ENCODE data around the gene BNC2.

Gene BNC2

GRCh38 chr9:16869131-16869881, 1.2 kb downstream of the BNC2 start:
- DNase-seq (ENCODE audit: low read depth in 2 of 2), result no peak

GRCh38 chr9:16868701-16869100, 1.8 kb downstream of the BNC2 start:
- DNase-seq (ENCODE audit: low read depth in 2 of 2), result no peak

GRCh38 chr9:16867576-16868311, 2.7 kb downstream of the BNC2 start:
- no peak for DNase-seq (ENCODE audit: low read depth in 2 of 2)

- DNase-seq (ENCODE audit: low read depth in 2 of 2), result no peak
Observed at GRCh38 chr9:16866587-16866986, 3.9 kb downstream of the BNC2 start.

GRCh38 chr9:16864649-16865434, 5.6 kb downstream of the BNC2 start:
- DNase-seq (ENCODE audit: low read depth in 2 of 2), result no peak

GRCh38 chr9:16848179-16848578, 22.3 kb downstream of the BNC2 start:
- no peak for DNase-seq (ENCODE audit: low read depth in 2 of 2)

GRCh38 chr9:16846986-16847385, 23.5 kb downstream of the BNC2 start:
- DNase-seq (ENCODE audit: low read depth in 2 of 2), result no peak

GRCh38 chr9:16846367-16846766, 24.1 kb downstream of the BNC2 start:
- no peak for DNase-seq (ENCODE audit: low read depth in 2 of 2)

GRCh38 chr9:16834817-16835216, 35.7 kb downstream of the BNC2 start:
- no peak for DNase-seq (ENCODE audit: low read depth in 2 of 2)

GRCh38 chr9:16833296-16833835, 37.1 kb downstream of the BNC2 start:
- no peak for DNase-seq (ENCODE audit: low read depth in 2 of 2)

GRCh38 chr9:16832101-16832500, 38.4 kb downstream of the BNC2 start:
- no peak for DNase-seq (ENCODE audit: low read depth in 2 of 2)

GRCh38 chr9:16830806-16831205, 39.7 kb downstream of the BNC2 start:
- DNase-seq (ENCODE audit: low read depth in 2 of 2), result no peak

- no peak for DNase-seq (ENCODE audit: low read depth in 2 of 2)
Observed at GRCh38 chr9:16828340-16829281, 41.9 kb downstream of the BNC2 start.

- DNase-seq (ENCODE audit: low read depth in 2 of 2), result no peak
Observed at GRCh38 chr9:16825971-16826625, 44.4 kb downstream of the BNC2 start.

- DNase-seq (ENCODE audit: low read depth in 2 of 2), result no peak
Observed at GRCh38 chr9:16825331-16825725, 45.1 kb downstream of the BNC2 start.

GRCh38 chr9:16824545-16825330, 45.7 kb downstream of the BNC2 start:
- no peak for DNase-seq (ENCODE audit: low read depth in 2 of 2)

GRCh38 chr9:16823906-16824305, 46.6 kb downstream of the BNC2 start:
- no peak for DNase-seq (ENCODE audit: low read depth in 2 of 2)

- no peak for DNase-seq (ENCODE audit: low read depth in 2 of 2)
Observed at GRCh38 chr9:16821344-16821743, 49.1 kb downstream of the BNC2 start.

- no peak for DNase-seq (ENCODE audit: low read depth in 2 of 2)
Observed at GRCh38 chr9:16817514-16817913, 53.0 kb downstream of the BNC2 start.

GRCh38 chr9:16817002-16817401, 53.5 kb downstream of the BNC2 start:
- no peak for DNase-seq (ENCODE audit: low read depth in 2 of 2)

All from activated CD4-positive, alpha-beta T cell treated with anti-CD3 and anti-CD28 coated beads for 24 hours (primary cell).